K562 (cell line): ENCODE data around the gene CUTA. TPM values are rescaled to one million over a fixed set of nuclear protein-coding genes. Genes with fewer than 3 reads are reported as not detected.

Source experiments
- BCL6 ChIP-seq: fragments of 250-450 bp; sonication (Bioruptor Pico); IDR thresholded peaks from 2 replicates; pipeline ENCODE4 v1.4.0; 2020
- CXXC5 ChIP-seq: fragments of 250-450 bp; sonication (Bioruptor Pico); IDR thresholded peaks from 2 replicates; pipeline ENCODE4 v1.8.0; 2022; ENCODE audit warnings: inconsistent platforms, mild to moderate bottlenecking, moderate library complexity
- ETV5 ChIP-seq: sonication (generic); formaldehyde crosslinking; IDR thresholded peaks from 2 replicates; pipeline ENCODE4 v1.4.0; 2020; ENCODE audit warnings: low read depth, mild to moderate bottlenecking, missing genetic modification reagents
- PHF20 ChIP-seq: fragments of 450-650 bp; IDR thresholded peaks from 2 replicates; pipeline ENCODE4 v1.6.1; 2018; ENCODE audit not compliant: partially characterized antibody
- POLR2AphosphoS2 ChIP-seq: IDR thresholded peaks from 2 replicates; pipeline ENCODE4 v1.6.1; 2012; ENCODE audit warnings: low read length, improper control_type of control experiment
- PPARD ChIP-seq: fragments of 250-450 bp; sonication (Bioruptor Pico); IDR thresholded peaks from 2 replicates; pipeline ENCODE4 v1.8.0; 2022; ENCODE audit warnings: inconsistent platforms, mild to moderate bottlenecking, moderate library complexity
- SAFB ChIP-seq: fragments of 200-400 bp; formaldehyde crosslinking; IDR thresholded peaks from 2 replicates; pipeline ENCODE4 v1.6.1; 2017; ENCODE audit warnings: low read depth, low read length, borderline replicate concordance
- SMAD3 ChIP-seq: fragments of 450-650 bp; formaldehyde crosslinking; conservative IDR thresholded peaks from 2 replicates; pipeline ENCODE4 v1.4.0; 2020; ENCODE audit warnings: mild to moderate bottlenecking
- SMC3 ChIP-seq: conservative IDR thresholded peaks from 2 replicates; pipeline ENCODE4 v1.6.1; 2011; ENCODE audit warnings: low read depth, low read length, improper control_type of control experiment; ENCODE audit not compliant: insufficient read depth
- SRSF7 ChIP-seq: fragments of 200-400 bp; formaldehyde crosslinking; optimal IDR thresholded peaks from 2 replicates; pipeline ENCODE3; 2017; ENCODE audit warnings: mild to moderate bottlenecking, low read depth, low read length
- TCF7 ChIP-seq: sonication (generic); IDR thresholded peaks from 2 replicates; pipeline ENCODE4 v1.6.1; 2016; ENCODE audit warnings: antibody characterized with exemption, borderline replicate concordance
- ZNF217 ChIP-seq: sonication (generic); formaldehyde crosslinking; IDR thresholded peaks from 2 replicates; pipeline ENCODE4 v1.8.0; 2022; ENCODE audit warnings: mild to moderate bottlenecking, missing genetic modification reagents
- ZNF695 ChIP-seq: fragments of 450-650 bp; formaldehyde crosslinking; IDR thresholded peaks from 2 replicates; pipeline ENCODE4 v1.4.0; 2020; ENCODE audit warnings: mild to moderate bottlenecking, moderate library complexity
- polyA plus RNA-seq, 8 experiments: library from polyadenylated mRNA; depleted of rRNA in 4 of 8; stranded (reverse) in 5 of 8; unstranded in 3 of 8; fragments of >200 nt; fragmentation: Nextera tagmentation in 2 of 8; fragmentation: Illumina TruSeq in 1 of 8; extraction: Ambion mirVana in 2 of 8; extraction: Trizol in 1 of 8; gene quantifications; 2 replicates each; pipeline versions ENCODE4 v1.2.1 to v1.2.3, GENCODE V29; 2011 to 2014; ENCODE audit warnings: inconsistent platforms in 1 of 8, missing spikeins in 1 of 8
- total RNA-seq, 7 experiments: library from RNA; depleted of rRNA in 6 of 7; stranded (reverse); fragments of >200 nt in 6 of 7; fragmentation: Illumina TruSeq in 2 of 7; extraction: Trizol in 2 of 7; gene quantifications; 2 replicates each; pipeline versions ENCODE4 v1.2.1 to v1.2.3, GENCODE V29; 2011 to 2021; ENCODE audit warnings: low replicate concordance in 1 of 7
- TF ChIP-seq, protein P1 (sequence below): fragments of 250-450 bp; sonication (Bioruptor Pico); IDR thresholded peaks from 2 replicates; pipeline ENCODE4 v1.5.0; 2021; ENCODE audit warnings: mild to moderate bottlenecking, borderline replicate concordance
- TF ChIP-seq, protein P2 (sequence below): sonication (generic); formaldehyde crosslinking; IDR thresholded peaks from 2 replicates; pipeline ENCODE4 v1.5.0; 2020; ENCODE audit warnings: missing genetic modification reagents
- TF ChIP-seq, protein P3 (sequence below): fragments of 250-450 bp; sonication (Bioruptor Pico); IDR thresholded peaks from 2 replicates; pipeline ENCODE4 v1.5.0; 2021
- TF ChIP-seq, protein P4 (sequence below): sonication (generic); formaldehyde crosslinking; IDR thresholded peaks from 2 replicates; pipeline ENCODE4 v1.8.0; 2022; ENCODE audit warnings: mild to moderate bottlenecking, missing genetic modification reagents
- TF ChIP-seq, protein P5 (sequence below): sonication (generic); formaldehyde crosslinking; IDR thresholded peaks from 2 replicates; pipeline ENCODE4 v1.4.0; 2020; ENCODE audit warnings: mild to moderate bottlenecking, missing genetic modification reagents
- TF ChIP-seq, protein P6 (sequence below), 2 experiments: fragments of 450-650 bp; IDR thresholded peaks; 2 replicates each; pipeline ENCODE4 v1.6.1; 2016

Gene CUTA
- total and polyA plus RNA-seq, 9 of the 15 experiments (the other 6 are each of a cell fraction or from before 2014, with no cell fraction given): 166 to 682 (median 310) TPM

DNA sequence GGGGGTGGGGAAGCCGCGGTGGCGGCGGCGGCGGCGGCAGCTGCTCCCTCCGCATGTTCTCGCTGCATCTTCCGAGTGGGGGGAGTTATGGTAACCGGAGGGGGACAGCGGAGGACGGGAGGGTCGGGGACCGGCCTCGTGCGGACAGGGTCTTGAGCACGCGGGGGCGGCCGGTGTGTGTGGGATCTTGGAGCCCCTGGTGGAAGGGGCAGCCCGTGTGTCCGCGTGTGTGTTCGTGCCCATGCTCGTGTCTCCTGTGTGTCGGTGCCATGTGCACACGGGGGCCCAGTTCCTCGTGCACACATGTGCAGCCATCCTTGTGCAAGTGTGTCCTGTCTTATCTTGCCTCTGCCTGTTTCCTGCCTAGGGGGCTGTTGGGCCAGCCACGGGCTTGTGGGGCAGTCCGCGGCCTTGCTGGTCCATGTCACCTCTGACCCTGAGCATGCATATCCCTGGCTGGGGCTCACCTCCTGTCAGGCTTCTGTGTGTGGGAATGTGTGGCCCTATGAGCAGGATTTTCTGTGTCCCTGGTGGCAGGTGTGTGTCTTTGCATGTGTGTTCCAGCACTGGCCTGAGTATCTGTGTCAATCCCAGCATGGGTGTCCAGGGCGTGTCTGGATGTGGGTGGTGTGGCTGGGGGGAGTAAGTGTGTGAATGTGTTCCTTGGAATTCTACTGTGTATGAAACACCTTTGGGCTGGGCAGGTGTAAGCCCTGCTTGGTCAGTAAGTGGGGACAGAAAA lies 10.5 kb upstream of the CUTA start (continued):
- TF ChIP-seq, protein P1, sequence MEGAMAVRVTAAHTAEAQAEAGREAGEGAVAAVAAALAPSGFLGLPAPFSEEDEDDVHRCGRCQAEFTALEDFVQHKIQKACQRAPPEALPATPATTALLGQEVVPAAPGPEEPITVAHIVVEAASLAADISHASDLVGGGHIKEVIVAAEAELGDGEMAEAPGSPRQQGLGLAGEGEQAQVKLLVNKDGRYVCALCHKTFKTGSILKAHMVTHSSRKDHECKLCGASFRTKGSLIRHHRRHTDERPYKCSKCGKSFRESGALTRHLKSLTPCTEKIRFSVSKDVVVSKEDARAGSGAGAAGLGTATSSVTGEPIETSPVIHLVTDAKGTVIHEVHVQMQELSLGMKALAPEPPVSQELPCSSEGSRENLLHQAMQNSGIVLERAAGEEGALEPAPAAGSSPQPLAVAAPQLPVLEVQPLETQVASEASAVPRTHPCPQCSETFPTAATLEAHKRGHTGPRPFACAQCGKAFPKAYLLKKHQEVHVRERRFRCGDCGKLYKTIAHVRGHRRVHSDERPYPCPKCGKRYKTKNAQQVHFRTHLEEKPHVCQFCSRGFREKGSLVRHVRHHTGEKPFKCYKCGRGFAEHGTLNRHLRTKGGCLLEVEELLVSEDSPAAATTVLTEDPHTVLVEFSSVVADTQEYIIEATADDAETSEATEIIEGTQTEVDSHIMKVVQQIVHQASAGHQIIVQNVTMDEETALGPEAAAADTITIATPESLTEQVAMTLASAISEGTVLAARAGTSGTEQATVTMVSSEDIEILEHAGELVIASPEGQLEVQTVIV: no peak
- TF ChIP-seq CXXC5 (CRISPR knock-in tag): peak; percentile 60
- TF ChIP-seq SMC3: peak; percentile 35
- TF ChIP-seq PHF20: no peak
- TF ChIP-seq, protein P2, sequence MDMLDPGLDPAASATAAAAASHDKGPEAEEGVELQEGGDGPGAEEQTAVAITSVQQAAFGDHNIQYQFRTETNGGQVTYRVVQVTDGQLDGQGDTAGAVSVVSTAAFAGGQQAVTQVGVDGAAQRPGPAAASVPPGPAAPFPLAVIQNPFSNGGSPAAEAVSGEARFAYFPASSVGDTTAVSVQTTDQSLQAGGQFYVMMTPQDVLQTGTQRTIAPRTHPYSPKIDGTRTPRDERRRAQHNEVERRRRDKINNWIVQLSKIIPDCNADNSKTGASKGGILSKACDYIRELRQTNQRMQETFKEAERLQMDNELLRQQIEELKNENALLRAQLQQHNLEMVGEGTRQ: no peak
- no peak for TF ChIP-seq ZNF695 (CRISPR knock-in tag)
- TF ChIP-seq, protein P3, sequence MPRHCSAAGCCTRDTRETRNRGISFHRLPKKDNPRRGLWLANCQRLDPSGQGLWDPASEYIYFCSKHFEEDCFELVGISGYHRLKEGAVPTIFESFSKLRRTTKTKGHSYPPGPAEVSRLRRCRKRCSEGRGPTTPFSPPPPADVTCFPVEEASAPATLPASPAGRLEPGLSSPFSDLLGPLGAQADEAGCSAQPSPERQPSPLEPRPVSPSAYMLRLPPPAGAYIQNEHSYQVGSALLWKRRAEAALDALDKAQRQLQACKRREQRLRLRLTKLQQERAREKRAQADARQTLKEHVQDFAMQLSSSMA: no peak
- no peak for TF ChIP-seq BCL6 (CRISPR knock-in tag)
- TF ChIP-seq POLR2AphosphoS2: no peak
- no peak for TF ChIP-seq PPARD (CRISPR knock-in tag)
- peak; percentile 17; the same call in 1 of the 2 replicates for TF ChIP-seq TCF7
- TF ChIP-seq, protein P4, sequence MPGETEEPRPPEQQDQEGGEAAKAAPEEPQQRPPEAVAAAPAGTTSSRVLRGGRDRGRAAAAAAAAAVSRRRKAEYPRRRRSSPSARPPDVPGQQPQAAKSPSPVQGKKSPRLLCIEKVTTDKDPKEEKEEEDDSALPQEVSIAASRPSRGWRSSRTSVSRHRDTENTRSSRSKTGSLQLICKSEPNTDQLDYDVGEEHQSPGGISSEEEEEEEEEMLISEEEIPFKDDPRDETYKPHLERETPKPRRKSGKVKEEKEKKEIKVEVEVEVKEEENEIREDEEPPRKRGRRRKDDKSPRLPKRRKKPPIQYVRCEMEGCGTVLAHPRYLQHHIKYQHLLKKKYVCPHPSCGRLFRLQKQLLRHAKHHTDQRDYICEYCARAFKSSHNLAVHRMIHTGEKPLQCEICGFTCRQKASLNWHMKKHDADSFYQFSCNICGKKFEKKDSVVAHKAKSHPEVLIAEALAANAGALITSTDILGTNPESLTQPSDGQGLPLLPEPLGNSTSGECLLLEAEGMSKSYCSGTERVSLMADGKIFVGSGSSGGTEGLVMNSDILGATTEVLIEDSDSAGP: peak; percentile 79
- TF ChIP-seq SRSF7: no peak
- TF ChIP-seq, protein P5, sequence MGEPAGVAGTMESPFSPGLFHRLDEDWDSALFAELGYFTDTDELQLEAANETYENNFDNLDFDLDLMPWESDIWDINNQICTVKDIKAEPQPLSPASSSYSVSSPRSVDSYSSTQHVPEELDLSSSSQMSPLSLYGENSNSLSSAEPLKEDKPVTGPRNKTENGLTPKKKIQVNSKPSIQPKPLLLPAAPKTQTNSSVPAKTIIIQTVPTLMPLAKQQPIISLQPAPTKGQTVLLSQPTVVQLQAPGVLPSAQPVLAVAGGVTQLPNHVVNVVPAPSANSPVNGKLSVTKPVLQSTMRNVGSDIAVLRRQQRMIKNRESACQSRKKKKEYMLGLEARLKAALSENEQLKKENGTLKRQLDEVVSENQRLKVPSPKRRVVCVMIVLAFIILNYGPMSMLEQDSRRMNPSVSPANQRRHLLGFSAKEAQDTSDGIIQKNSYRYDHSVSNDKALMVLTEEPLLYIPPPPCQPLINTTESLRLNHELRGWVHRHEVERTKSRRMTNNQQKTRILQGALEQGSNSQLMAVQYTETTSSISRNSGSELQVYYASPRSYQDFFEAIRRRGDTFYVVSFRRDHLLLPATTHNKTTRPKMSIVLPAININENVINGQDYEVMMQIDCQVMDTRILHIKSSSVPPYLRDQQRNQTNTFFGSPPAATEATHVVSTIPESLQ (CRISPR knock-in tag): no peak
- TF ChIP-seq ETV5 (CRISPR knock-in tag): peak; percentile 79; the same call in 1 of the 2 replicates
- peak; percentile 63 for TF ChIP-seq SAFB
- TF ChIP-seq, protein P6, sequence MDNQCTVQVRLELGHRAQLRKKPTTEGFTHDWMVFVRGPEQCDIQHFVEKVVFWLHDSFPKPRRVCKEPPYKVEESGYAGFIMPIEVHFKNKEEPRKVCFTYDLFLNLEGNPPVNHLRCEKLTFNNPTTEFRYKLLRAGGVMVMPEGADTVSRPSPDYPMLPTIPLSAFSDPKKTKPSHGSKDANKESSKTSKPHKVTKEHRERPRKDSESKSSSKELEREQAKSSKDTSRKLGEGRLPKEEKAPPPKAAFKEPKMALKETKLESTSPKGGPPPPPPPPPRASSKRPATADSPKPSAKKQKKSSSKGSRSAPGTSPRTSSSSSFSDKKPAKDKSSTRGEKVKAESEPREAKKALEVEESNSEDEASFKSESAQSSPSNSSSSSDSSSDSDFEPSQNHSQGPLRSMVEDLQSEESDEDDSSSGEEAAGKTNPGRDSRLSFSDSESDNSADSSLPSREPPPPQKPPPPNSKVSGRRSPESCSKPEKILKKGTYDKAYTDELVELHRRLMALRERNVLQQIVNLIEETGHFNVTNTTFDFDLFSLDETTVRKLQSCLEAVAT (IDR thresholded peaks at IDR 0.05): 0 out of 4 replicates have a peak, but pooled peaks of 1 of the 2 experiments have one; percentile 24
- peak; percentile 86 for TF ChIP-seq ZNF217 (CRISPR knock-in tag)
- no peak for TF ChIP-seq SMAD3
